B cell (primary cell): ENCODE measurements around the gene ATP5MC2.

Experiments used
- EZH2 ChIP-seq: IDR thresholded peaks from 2 replicates; pipeline ENCODE4 v1.6.1; 2012; ENCODE audit warnings: borderline replicate concordance, low read depth, mild to moderate bottlenecking, moderate library complexity, low read length; ENCODE audit not compliant: insufficient read depth, poor library complexity, severe bottlenecking
- TF ChIP-seq, protein P1 (sequence below): fragments of 200-600 bp; IDR thresholded peaks from one replicate; pipeline ENCODE4 v1.8.0; 2022; ENCODE audit warnings: antibody characterized with exemption, mild to moderate bottlenecking

DNA sequence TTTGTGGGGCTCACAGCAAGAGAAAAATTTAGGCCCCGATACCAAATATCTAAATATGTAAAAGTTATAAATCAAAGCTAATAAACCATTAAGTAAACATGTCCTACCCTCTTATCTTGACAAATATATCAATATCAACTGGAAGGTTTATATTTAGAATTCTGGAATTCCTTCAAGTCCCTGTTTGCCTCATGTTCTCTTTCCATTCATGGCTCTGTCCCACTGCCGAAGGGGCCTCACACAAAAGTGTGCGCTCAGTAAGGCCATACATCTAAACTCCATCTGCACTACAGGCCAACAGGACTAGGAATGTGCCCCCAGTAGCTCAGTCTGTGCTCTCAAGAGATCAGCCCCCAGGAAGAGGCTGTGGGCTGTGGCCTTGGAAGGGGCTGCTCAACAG, 10.6 kb upstream of the ATP5MC2 start:
- TF ChIP-seq EZH2: no peak
- TF ChIP-seq, protein P1, sequence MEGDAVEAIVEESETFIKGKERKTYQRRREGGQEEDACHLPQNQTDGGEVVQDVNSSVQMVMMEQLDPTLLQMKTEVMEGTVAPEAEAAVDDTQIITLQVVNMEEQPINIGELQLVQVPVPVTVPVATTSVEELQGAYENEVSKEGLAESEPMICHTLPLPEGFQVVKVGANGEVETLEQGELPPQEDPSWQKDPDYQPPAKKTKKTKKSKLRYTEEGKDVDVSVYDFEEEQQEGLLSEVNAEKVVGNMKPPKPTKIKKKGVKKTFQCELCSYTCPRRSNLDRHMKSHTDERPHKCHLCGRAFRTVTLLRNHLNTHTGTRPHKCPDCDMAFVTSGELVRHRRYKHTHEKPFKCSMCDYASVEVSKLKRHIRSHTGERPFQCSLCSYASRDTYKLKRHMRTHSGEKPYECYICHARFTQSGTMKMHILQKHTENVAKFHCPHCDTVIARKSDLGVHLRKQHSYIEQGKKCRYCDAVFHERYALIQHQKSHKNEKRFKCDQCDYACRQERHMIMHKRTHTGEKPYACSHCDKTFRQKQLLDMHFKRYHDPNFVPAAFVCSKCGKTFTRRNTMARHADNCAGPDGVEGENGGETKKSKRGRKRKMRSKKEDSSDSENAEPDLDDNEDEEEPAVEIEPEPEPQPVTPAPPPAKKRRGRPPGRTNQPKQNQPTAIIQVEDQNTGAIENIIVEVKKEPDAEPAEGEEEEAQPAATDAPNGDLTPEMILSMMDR: no peak
